NOMO-1 treated with dmso at 0.1 percent for 144 hours (cell line): ENCODE data around the gene TAOK1.
"Not testable (repeated sequence)": the region's sequence is repeated elsewhere in the genome, so short reads cannot be mapped to it uniquely, and the experiment has no call there.

Source experiments
- DNase-seq: peaks from one replicate; lab custom pipeline; 2025; ENCODE audit not compliant: unreplicated experiment; lab: John Stamatoyannopoulos, UW

Gene TAOK1

DNA sequence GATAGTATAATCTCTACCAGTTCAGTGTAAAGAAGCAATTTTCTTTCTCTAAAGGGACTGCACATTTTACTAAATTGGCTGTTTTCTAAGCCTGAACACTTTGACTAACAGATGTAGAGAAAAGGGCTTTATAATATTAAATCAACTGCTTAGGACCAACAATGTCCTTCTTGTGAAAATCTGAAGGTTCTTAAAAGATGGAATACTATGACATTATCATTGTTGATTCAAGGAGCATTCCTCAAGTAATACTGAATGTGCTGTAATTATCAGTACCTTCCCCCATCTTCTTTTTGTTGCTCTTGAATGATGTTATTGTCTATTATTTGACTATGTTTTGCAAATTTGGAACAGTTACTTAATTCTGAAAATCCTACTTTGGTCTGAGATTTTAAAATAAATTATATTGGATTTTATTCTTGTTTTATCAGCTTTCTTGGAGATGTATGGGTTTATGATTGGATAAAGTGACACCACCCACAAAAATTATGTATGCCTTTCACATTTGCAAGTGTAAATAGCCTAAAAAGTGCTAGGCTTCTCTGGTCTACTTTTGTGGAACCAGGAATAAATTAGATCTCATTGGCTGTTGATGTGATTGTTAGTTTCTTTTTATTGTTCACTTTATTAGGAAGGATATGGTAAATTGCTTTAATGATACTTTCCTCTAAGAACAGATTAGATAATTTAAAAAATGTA is 53.0 kb downstream of the TAOK1 start:
- no peak for DNase-seq

DNA sequence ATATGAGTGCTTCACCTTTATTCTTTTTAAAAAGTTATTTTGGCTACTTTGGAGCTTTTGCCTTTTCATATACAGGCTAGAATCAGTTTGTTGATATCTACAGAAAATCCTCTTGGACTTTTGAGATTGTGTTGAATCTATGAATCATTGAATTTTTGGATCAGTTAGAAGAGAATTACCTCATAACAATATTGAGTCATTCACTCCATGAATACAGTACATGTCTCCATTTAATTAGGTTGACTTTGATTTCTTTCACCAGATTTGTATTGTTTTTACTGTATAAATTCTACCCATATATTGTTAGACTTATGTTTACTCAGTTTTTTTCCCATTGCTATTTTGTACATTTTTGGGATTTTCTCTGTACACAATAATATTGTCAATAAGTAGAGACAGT is 54.4 kb downstream of the TAOK1 start:
- no peak for DNase-seq

DNA sequence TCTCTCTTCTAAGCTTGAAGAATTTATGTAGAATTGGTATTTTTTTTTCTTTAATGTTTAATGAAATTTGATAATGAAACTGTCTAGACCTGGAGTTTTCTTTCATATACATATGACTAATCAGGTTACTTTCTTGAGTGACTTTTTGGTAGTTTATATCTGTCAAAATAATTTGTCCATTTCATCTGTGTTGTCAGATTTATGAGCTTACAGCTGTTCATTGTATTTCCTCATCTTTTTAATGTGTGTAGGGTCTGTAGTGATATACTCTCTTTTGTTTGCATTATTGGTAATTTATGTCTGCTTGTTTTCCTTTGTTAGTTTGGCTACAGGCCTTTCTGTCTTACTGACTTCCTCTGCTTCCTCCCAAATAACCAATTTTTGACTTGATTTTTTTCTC is 55.7 kb downstream of the TAOK1 start:
- DNase-seq: no peak

DNA sequence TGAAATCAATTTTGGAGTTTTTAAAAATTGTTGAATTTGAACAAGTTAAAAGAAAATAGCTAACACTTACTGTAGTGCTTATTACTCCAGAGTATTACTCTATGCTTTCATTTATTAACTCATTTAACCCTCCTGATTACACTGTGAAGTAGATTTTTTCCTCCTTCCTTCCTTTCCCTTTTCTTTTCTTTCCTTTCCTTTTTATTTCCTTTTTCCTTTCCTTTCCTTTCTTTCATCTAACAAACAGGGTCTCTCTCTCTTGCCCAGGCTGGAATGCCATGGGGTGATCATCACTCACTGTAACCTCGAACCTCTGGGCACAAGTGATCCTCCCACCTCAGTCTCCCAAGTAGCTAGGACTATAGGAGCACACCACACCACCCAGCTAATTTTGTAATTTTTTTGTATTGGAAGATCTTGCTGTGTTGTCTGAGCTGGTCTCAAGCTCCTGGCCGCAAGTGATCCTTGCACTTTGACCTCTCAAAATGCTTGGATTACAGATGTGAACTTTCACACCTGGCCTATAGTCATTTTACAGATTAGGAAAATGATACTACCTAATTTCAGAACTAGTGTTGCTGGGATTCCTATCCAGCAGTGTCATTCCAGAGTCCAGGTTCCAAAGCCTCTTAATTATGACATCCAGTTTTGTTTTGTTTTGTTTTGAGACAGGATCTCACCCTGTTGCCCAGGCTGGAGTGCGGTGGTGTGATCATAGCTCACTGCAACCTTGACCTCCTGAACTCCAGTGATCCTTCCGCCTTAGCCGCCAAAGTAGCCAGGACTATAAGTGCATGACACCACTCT is 59.9 kb downstream of the TAOK1 start:
- no peak for DNase-seq

DNA sequence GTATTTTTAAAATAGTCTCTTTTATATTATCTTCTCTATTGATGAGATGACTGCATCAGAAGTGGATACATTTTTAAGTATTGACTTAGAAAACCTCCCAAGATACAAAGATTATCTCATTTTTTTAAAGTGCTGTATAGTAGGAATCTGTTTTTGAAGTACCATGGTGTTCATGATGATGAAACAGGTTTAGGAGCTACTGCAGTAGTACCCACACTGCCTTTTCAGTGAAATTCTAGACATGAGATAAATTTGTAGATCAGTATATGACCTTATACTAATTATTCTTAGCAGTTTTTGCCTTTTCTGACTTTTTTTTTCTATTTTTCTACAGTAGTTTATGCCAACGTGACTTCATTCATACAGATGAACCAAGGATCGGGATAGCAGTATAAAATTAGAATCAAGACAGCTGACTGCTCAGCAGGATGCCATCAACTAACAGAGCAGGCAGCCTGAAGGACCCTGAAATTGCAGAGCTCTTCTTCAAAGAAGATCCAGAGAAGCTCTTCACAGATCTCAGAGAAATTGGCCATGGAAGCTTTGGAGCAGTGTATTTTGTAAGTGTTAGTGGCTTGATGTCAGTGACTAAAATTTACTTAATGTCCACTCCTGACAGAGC is 61.1 kb downstream of the TAOK1 start:
- no peak for DNase-seq

DNA sequence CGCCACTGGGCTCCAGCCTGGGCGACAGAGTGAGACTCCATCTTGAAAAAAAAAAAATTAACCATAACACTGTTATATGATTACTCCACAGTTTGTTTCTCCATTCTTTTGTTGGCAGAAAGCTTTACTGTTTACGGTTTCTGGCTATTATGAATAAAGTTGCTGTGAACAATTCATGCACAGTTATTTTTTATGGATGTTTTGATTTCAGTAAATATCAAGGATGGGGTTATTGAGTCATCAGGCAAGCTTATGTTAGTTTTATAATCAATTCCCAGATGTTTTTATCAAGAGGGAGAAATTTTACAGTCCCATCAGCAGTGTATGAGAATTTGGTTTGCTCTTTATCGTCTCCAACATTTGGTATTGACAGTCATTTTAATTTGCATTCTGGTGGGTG is 67.9 kb downstream of the TAOK1 start:
- DNase-seq: no peak

DNA sequence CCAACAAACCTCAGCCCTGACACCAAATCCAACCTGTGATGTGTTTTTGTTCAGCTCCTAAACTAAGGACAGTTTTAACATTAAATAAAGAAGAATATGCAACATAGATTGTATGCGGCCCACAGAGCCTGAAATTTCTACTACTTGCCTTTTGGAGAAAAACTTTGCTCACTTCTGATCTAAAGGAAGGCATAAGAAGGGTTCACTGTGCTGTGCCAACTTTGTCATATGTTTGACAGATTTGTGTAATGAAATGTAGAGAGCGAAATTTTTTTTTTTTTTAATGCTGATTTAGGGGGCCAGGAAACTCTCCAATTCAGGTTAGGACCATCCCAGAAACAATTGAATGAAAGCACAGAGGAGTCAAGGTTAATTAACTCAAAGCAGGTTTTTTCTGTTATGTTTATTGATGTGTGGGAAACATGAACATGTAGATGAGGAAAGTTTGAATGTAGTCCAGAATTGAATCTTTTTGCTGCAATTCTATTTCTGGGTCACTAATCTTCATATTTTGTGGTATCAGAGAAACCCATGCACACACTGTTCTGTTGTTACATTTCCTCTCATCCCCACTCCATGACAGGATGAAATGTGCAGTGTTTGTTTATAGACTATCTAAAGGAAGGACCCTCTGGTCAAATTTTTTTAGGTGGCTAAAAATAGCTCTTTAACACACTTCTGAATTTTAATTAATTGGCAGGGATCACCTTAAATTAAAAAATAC is 71.5 kb downstream of the TAOK1 start:
- no peak for DNase-seq

DNA sequence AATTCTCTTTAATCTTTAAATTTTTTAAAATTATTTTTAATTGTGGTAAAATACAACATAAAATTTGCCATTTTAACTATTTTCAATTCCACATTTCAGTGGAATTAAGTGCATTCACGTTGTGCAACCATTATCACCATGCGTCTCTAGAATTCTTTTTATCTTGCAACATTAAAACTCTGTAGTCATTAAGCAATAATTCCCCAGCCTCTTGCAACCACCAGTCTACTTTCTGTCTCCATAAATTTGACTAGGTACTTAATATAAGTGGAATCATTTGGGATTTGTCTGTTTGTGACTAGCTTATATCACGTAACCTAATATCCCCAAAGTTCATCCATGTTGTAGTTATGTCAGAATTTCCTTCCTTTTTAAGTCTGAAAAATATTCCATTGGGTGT is 79.1 kb downstream of the TAOK1 start:
- DNase-seq: peak; percentile 1

DNA sequence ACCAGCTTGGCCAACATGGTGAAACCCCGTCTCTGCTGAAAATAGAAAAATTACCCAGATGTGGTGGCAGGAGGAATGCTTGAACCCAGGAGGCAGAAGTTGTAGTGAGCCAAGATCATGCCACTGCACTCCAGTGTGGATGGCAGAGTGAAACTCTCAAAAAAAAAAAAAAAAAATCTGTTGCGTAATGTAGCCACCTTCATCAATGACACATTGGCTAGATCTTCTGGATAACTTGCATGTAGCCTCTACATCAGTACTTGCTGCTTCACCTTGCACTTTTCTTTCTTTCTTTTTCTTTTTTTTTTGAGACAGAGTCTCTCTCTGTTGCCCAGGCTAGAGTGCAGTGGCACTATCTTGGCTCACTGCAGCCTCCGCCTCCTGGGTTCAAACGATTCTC is 83.3 kb downstream of the TAOK1 start:
- not testable (repeated sequence) for DNase-seq

DNA sequence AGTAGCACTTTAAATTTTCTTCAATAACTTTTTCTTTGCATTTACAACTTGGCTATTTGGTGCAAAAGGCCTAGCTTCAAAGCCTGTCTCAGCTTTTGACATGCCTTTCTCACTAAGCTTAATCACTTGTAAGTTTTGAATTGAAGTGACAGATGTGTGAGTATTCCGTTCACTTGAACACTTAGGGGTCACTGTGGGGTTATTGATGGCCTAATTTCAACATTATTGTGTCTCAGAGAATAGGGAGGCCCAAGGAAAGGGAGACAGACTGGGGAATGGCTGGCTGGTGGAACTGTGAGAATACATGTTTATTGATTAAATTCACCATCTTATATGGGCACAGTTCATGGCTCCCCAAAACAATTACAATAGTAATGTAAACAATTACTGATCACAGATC is 84.1 kb downstream of the TAOK1 start:
- no peak for DNase-seq

DNA sequence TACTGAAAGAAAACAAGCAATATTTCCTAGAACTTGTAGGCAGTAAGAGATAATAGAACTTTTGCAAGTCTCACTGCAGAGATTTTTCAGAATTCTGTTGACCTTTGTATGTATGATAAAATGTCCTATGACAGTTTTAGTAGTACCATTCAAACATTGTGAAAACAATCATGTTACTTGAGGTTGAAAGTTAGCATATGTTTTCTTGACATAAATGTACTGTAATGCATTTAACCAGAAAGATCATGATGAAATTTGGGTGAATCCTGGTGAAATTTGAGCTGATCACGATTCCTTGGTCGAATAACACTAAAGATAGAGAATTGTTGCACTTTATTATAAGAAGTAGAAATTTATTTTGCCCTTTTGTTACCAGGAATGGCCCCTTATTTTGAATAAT is 85.7 kb downstream of the TAOK1 start:
- DNase-seq: no peak

DNA sequence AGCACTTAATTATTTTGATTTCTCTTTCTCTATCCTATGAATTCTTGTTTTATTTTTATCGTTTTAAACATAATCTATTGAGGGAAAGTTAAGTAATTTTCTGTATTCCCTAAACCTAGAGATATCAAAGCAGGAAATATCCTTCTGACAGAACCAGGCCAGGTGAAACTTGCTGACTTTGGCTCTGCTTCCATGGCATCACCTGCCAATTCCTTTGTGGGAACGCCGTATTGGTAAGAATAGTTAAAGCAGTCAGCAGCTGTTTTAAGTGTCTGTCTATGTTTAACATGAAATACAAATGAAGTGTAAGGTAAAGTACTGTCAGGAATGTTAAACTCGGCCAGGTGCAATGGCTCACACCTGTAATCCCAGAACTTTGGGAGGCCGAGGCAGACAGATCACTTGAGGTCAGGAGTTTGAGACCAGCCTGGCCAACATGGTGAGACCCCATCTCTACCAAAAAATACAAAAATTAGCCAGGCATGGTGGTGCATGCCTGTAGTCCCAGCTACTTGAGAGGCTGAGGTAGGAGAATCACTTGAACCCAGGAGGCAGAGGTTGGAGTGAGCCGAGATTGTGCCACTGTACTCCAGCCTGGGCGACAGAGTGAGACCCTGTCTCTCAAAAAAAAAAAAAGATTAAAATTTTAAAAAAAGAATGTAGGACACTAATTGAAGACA is 90.2 kb downstream of the TAOK1 start:
- not testable (repeated sequence) for DNase-seq

DNA sequence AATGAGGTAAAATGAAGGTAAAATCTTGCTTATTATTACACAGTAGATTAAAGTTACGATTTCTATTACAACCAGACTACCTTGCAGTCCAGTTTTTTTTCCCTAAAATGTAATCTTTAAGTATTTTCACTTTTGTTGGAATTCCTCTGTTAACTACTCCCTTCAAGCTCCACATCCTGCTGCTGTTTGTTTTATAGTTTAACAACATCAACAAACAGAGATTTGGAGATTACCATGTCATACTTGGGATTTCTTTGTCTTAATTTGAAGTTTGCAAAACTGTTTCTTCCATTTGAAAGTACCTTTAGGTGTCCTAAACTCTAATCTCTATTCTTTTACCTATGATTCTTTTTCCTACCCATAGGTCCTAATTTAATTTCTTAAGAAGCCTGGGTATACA is 93.3 kb downstream of the TAOK1 start:
- DNase-seq: no peak

DNA sequence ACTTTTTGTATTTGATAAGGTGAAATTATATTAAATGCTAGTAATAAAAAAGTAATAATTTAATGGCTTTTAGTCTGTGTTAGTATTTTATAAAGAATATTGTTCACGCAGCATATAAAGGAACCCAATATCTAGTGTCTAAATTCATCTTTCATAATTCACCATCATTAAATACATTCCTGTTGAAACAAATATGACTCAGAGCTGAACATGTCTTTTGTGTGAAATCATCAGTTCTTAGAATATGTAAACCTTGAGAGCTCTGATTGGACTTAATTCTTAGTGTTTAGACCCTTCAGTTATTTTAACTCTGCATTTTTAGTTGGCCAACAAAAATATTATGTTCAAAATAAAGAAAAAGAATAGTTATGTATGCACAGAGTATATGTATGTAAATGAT is 104.8 kb downstream of the TAOK1 start:
- no peak for DNase-seq

DNA sequence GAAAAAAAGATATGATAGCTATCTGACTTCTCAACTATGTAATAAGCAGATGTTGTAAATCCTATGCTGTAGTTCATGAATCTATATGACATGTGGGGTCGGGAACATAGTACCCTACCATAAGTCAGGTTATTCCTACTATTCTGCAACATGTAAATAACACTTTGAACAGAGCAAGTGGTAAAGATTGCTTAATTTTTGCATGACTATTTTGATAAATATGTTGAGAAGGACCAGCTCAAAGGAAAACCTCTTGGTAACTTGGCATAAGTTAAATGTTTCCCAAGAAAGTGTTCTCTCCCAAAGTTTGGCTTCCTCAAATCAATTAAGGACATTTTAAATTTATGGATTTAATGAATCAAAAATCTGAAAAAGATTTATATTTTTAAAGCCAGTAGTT is 114.5 kb downstream of the TAOK1 start:
- DNase-seq: no peak

DNA sequence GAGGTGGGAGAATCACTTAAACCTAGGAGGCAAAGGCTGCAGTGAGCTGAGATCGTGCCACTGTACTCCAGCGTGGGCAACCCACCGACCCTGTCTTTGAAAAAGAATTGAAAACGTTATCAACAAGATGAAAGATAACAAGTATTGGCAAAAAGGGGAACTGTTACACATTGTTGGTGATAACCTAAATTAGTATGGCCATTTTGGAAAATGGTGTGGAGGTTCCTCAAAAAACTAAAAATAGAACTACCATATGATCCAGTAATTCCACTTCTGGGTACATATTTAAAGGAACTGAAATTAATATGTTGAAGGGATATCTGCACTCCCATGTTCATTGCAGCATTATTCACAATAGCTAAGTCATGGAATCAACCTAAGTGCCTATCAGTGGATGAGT is 115.7 kb downstream of the TAOK1 start:
- DNase-seq: no peak

DNA sequence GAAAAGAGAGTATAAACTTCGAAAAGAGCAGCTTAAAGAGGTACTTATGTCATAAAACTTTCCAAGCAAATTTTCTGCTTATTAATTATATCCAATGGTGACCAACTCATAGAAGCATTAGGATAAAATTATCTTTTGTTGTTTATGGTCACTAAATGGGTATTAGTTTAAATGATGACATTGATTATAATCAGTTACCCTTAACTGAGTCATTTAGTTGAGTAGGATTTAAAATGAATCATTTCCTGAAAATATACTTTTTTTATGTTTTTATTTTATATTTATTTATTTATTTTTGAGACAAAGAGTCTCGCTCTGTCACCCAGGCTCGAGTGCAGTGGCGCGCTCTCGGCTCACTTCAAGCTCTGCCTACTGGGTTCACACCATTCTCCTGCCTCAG is 120.8 kb downstream of the TAOK1 start:
- DNase-seq: no peak

DNA sequence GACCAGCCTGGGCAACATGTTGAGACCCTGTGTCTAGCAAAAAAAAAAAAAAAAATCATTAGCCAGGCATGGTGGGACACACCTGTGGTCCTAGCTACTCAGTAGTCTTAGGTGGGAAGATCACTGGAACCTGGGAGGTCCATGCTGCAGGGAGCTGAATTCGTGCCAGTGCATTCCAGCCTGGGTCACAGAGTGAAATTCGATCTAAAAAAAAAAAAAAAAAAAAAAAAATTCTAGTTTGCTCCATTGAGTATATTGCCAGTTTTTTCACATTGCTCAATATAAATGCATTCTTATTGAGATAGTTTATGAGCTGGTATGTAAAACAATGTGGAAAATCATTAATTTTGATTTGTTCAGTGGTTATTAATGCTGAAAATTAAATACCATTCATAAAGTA is 124.6 kb downstream of the TAOK1 start:
- no peak for DNase-seq

DNA sequence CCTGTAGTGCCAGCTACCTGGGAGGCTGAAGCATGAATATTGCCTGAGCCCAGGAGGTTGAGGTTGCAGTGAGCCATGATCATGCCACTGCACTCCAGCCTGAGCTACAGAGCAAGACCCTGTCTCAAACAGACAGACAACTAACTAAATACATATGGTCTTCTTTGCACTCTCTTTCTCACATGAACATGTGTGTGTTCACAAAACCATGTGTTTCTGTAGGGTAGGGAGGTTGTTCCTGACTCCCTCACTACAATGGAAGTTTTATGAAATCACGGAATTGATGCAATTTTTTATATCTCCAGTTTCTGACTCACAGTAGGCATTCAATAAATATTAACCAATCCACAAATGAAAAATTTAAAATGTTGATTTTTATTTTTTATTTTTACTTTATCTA is 128.2 kb downstream of the TAOK1 start:
- DNase-seq: no peak

DNA sequence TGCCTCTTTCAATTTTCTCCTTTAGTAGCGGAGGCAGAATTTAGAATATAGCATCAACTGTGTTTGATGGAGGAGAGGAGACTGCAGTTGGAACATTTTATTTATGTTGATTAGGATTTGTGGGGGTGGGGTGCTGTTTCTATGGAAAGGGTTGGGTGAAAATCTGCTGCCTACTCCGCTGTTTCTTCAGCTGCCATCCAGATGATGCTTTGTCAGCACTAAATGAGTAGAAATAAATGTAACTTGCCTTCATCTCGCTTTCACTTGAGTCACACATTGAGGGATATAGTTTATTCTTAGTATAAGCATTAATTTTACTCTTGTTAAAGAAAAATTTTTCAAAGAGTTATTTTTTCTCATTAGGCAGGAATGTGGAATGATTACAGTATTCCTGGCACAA is 134.5 kb downstream of the TAOK1 start:
- DNase-seq: no peak

DNA sequence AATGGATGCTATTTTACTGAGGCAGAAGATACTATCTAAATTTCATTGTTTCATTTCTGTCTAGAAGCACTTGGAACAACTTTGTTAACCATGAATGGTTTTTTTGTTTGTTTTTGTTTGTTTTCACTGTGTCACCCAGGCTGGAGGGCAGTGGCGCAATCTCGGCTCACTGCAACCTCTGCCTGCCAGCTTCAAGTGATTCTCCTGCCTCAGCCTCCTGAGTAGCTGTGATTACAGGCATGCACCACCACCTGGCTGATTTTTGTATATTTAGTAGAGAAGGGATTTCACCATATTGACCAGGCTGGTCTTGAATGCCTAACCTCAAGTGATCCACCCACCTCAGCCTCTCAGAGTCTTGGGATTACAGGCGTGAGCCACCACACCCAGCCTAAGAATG is 136.2 kb downstream of the TAOK1 start:
- DNase-seq: no peak
